Brain microvascular endothelial cell (primary cell): Measurements from ENCODE around the gene CLEC16A.

ENCODE experiments used
- DNase-seq: peaks from one replicate; pipeline ENCODE4 v3.0.0-alpha.2; 2020
- H3K27ac ChIP-seq: fragments of 250-450 bp; sonication (Bioruptor Pico); 2 replicates; pipeline ENCODE4 v1.5.1; 2020; ENCODE audit warnings: mild to moderate bottlenecking, moderate library complexity
- H3K27me3 ChIP-seq: fragments of 250-450 bp; sonication (Bioruptor Pico); replicated peaks from 2 replicates; pipeline ENCODE4 v1.5.1; 2020; ENCODE audit warnings: mild to moderate bottlenecking
- H3K36me3 ChIP-seq: fragments of 250-450 bp; sonication (Bioruptor Pico); replicated peaks from 2 replicates; pipeline ENCODE4 v1.5.1; 2020; ENCODE audit warnings: mild to moderate bottlenecking
- H3K4me3 ChIP-seq: 2 replicates; pipeline ENCODE4 v1.5.1; 2011; ENCODE audit warnings: low read depth, mild to moderate bottlenecking, control low read depth, low read length, moderate library complexity
- in situ Hi-C: cut with HindIII; loops from 2 replicates; pipeline ENCODE4 v1.10.0; 2017; ENCODE audit warnings: low sequenced_read_pairs, low pct_ligation_motif_present
- TF ChIP-seq, protein P1 (sequence below): IDR thresholded peaks from 2 replicates; pipeline ENCODE4 v1.5.1; 2011; ENCODE audit warnings: low read depth, mild to moderate bottlenecking, moderate library complexity, low read length, control low read depth, inconsistent platforms; ENCODE audit errors: missing control alignments

CLEC16A gene

DNA sequence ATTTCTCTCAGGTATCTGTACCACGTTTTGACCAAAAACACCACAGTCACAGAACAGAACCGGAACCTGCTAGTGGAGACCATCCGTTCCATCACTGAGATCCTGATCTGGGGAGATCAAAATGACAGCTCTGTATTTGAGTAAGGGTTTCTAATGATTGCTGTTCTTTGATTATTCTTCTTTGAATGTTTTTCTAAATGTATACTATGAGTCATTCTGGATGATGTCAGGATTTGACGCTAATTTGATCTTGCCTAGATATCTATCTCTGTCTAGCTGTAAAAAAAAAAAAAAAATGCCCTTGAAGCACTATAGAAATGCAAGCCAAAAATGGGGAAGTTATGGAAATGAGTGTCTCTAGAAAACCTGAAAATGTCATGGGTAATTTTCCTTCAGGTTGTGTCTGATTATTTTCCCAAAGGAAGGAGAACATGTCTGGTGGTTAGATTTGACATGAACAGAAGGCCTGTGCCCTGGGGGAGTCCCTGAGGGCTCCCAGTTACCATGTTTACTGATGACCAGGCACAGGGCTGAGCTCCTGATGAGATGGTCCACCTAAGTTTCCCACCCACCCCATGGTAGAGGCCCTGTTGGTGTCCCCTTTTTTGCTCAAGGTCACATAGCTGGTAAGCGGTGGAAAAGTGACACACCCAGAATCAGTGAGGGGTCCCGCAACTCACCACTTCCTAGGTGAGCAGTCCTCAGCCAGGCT, 13.6 kb downstream of the CLEC16A start:
- Histone ChIP-seq H3K36me3 (peaks cover 4% of the 10 kb centered on the region), H3K27ac (peak overlapping the region; percentile 18), H3K4me3 (no peak overlapping the region), H3K27me3 (no peaks in the 10 kb centered on the region)
- DNase-seq = no peak
- TF ChIP-seq, protein P1, sequence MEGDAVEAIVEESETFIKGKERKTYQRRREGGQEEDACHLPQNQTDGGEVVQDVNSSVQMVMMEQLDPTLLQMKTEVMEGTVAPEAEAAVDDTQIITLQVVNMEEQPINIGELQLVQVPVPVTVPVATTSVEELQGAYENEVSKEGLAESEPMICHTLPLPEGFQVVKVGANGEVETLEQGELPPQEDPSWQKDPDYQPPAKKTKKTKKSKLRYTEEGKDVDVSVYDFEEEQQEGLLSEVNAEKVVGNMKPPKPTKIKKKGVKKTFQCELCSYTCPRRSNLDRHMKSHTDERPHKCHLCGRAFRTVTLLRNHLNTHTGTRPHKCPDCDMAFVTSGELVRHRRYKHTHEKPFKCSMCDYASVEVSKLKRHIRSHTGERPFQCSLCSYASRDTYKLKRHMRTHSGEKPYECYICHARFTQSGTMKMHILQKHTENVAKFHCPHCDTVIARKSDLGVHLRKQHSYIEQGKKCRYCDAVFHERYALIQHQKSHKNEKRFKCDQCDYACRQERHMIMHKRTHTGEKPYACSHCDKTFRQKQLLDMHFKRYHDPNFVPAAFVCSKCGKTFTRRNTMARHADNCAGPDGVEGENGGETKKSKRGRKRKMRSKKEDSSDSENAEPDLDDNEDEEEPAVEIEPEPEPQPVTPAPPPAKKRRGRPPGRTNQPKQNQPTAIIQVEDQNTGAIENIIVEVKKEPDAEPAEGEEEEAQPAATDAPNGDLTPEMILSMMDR = no peak
- in situ Hi-C loops = loop anchor here (25.0 kb wide), 1 partner anchor 404 kb away; no protein-coding TSS in a partner anchor

DNA sequence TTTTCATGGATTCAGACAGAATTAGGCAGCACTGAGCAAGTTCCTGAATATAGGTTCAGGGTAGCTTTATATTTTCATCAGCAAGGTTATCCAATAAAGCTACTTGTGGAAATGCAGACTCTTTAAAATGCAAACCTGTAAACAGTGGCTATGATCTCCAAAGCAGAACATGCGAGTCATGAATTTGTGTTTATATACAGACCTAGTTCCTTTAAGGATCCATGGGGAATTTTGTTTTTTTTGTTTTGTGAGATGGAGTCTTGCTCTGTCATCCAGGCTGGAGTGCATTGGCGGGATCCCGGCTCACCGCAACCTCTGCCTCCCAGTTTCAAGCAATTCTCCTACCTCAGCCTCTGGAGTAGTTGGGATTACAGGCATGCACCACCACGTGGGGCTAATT, 14.8 kb downstream of the CLEC16A start:
- no peak for DNase-seq
- Histone ChIP-seq H3K27me3 (no peaks in the 10 kb centered on the region), H3K4me3 (no peak overlapping the region), H3K27ac (no peak overlapping the region), H3K36me3 (peaks cover 10% of the 10 kb centered on the region)
- in situ Hi-C loops = loop anchor here (25.0 kb wide), 1 partner anchor 403 kb away; no protein-coding TSS in a partner anchor
- TF ChIP-seq, protein P1 = no peak

DNA sequence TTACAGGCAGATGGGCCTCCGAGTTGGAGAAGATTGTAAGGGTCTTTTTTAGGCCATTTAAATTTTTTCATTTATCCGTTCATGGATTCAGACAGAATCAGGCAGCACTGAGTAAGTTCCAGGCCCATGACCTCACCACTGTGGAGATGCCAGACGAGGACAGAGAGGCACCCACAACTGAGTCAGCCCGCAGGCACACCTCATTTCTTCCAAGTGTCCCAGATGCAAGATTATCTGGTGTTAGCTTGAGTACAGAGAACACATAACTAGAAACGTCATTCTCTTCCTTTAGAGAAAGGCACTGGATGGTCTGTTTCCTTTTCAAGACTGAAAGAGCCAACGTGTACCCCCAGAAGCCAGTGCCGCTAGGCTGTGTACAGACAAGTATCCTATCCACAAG, 16.9 kb downstream of the CLEC16A start:
- in situ Hi-C loops = loop anchor here (25.0 kb wide), 1 partner anchor 401 kb away; no protein-coding TSS in a partner anchor
- H3K4me3 ChIP-seq = no peak overlapping the region
- TF ChIP-seq, protein P1 = no peak
- DNase-seq = peak; percentile 90
- H3K27me3 ChIP-seq = no peaks in the 10 kb centered on the region
- H3K27ac ChIP-seq = peak overlapping the region; percentile 86
- H3K36me3 ChIP-seq = peaks cover 10% of the 10 kb centered on the region

DNA sequence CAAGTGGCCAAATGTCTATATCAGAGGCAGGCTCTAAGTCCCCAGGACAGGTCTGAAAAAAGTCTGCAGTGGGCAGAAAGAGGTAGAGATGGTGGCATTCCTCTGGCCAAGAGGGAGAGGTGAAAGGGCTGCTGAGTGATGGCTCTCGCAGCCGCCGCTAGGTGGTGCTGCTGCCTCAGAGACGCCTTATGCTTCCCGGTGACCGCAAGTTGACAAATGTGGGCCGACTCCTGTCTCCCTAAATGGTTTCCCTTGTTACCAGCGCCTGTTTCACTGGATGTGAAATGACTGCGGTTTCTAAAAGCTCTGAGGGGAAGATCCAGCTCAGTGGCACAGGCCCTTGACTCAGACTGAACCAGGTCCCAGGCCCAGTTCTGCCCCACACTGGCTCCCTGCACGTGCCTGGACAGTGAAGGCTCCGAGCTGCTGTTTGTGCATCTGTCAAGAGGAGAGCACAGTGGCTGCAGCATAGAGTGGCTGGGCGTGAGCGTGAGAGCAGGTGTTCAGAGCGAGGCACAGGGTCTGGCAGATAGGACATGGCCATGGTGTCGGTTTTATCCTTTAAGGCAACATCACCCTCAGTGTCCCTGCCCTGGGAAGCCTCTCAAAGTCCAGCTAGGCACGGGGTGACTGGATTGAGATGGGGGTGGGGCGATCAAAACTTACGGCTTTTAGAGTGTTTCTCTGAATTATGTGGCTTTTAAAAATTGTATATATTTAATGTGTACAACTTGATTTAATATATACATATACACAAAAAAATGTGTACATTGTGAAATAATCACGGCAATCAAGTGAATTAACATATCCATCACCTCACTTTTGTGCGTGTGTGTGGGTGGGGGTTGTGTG, 19.9 kb downstream of the CLEC16A start:
- TF ChIP-seq, protein P1 = peak; percentile 97
- peak; percentile 66 for DNase-seq
- in situ Hi-C loops = loop anchor here (25.0 kb wide), 1 partner anchor 398 kb away; no protein-coding TSS in a partner anchor
- H3K36me3 ChIP-seq = peaks cover 10% of the 10 kb centered on the region
- no peak overlapping the region for H3K4me3 ChIP-seq
- no peak overlapping the region for H3K27ac ChIP-seq
- H3K27me3 ChIP-seq = no peaks in the 10 kb centered on the region

DNA sequence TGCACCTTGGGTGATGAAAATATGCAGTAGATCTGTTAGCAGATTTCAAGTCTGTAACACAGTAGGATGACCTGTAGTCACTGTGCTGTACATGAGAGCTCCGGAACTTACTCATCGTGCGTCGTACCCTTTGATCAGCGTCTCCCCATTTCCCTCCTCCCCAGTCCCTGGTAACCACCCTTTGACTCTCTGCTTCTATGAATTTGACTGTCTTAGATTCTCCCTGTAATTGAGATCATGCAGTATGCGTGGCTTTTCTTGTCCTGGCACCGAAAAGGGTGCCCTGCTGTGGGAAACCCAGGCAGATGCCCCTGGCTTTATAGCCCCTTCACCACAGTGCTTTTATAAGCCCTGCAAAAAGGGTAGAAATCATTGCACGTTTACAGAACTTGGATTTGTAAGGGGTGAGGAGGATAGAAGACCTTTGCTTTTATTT, 20.5 kb downstream of the CLEC16A start:
- Histone ChIP-seq H3K27ac (no peak overlapping the region), H3K36me3 (peaks cover 10% of the 10 kb centered on the region), H3K4me3 (no peak overlapping the region), H3K27me3 (no peaks in the 10 kb centered on the region)
- no peak for DNase-seq
- in situ Hi-C loops = loop anchor here (25.0 kb wide), 1 partner anchor 397 kb away; no protein-coding TSS in a partner anchor
- TF ChIP-seq, protein P1 = no peak
